DMS153 (cell line): Measurements from ENCODE around the gene ATP11A.
A peak's percentile ranks its signal among the peaks of the same experiment; 100 is the strongest.

Source experiments
- DNase-seq: peaks from one replicate; lab custom pipeline; 2025; lab: John Stamatoyannopoulos, UW

Gene ATP11A

GRCh38 chr13:112743451-112744167 is 53.8 kb downstream of the ATP11A start:
- peak; percentile 22 for DNase-seq

GRCh38 chr13:112744168-112745021 is 54.6 kb downstream of the ATP11A start:
- DNase-seq, result no peak

- no peak for DNase-seq
Observed at GRCh38 chr13:112746044-112746443, 56.2 kb downstream of the ATP11A start.

- no peak for DNase-seq
Observed at GRCh38 chr13:112747256-112747655, 57.4 kb downstream of the ATP11A start.

- DNase-seq, result no peak
Observed at GRCh38 chr13:112748947-112749735, 59.3 kb downstream of the ATP11A start.

GRCh38 chr13:112750570-112750969 is 60.7 kb downstream of the ATP11A start:
- DNase-seq, result no peak

GRCh38 chr13:112751617-112752016 is 61.8 kb downstream of the ATP11A start:
- no peak for DNase-seq

- no peak for DNase-seq
Observed at GRCh38 chr13:112752211-112752610, 62.4 kb downstream of the ATP11A start.

- no peak for DNase-seq
Observed at GRCh38 chr13:112752711-112753541, 63.1 kb downstream of the ATP11A start.

GRCh38 chr13:112753833-112754232 is 64.0 kb downstream of the ATP11A start:
- no peak for DNase-seq

- DNase-seq, result no peak
Observed at GRCh38 chr13:112754281-112755025, 64.6 kb downstream of the ATP11A start.

- DNase-seq, result no peak
Observed at GRCh38 chr13:112755331-112755730, 65.5 kb downstream of the ATP11A start.

- no peak for DNase-seq
Observed at GRCh38 chr13:112756081-112756480, 66.2 kb downstream of the ATP11A start.

GRCh38 chr13:112756511-112756966 is 66.7 kb downstream of the ATP11A start:
- DNase-seq, result no peak

- DNase-seq, result peak; percentile 60
Observed at GRCh38 chr13:112756967-112757758, 67.3 kb downstream of the ATP11A start.

GRCh38 chr13:112757759-112758086 is 67.9 kb downstream of the ATP11A start:
- DNase-seq, result no peak

- no peak for DNase-seq
Observed at GRCh38 chr13:112759053-112759452, 69.2 kb downstream of the ATP11A start.

GRCh38 chr13:112759827-112760226 is 70.0 kb downstream of the ATP11A start:
- no peak for DNase-seq

- no peak for DNase-seq
Observed at GRCh38 chr13:112760435-112760834, 70.6 kb downstream of the ATP11A start.

GRCh38 chr13:112760931-112761330 is 71.1 kb downstream of the ATP11A start:
- no peak for DNase-seq
